K562 (cell line): Measurements from ENCODE around the gene ZFTA. TPM values are rescaled to one million over a fixed set of nuclear protein-coding genes. Genes with fewer than 3 reads are reported as not detected.
A peak's percentile ranks its signal among the peaks of the same experiment; 100 is the strongest.

Experiments
- CBX5 ChIP-seq: IDR thresholded peaks from 2 replicates; pipeline ENCODE4 v1.6.1; 2014; ENCODE audit warnings: low read depth, borderline replicate concordance
- CTCF ChIP-seq, 3 experiments: IDR thresholded peaks in 2 of 3; conservative IDR thresholded peaks in 1 of 3; 2 replicates each; pipeline ENCODE4 v1.5.1; 2011 to 2012; ENCODE audit warnings: low read length in 3 of 3, mild to moderate bottlenecking in 3 of 3, control low read depth in 2 of 3, improper control_type of control experiment in 1 of 3, inconsistent platforms in 1 of 3, low read depth in 1 of 3, mixed read lengths in 1 of 3, moderate library complexity in 1 of 3; ENCODE audit not compliant: insufficient read depth in 2 of 3
- E2F4 ChIP-seq: sonication (generic); formaldehyde crosslinking; IDR thresholded peaks from 2 replicates; pipeline ENCODE4 v1.8.0; 2022; ENCODE audit warnings: mild to moderate bottlenecking, low read depth, missing genetic modification reagents
- JUND ChIP-seq, 2 experiments: IDR thresholded peaks; 2 replicates in 1 of 2; 3 replicates in 1 of 2; pipeline ENCODE4 v1.6.1; 2011; ENCODE audit warnings: borderline replicate concordance in 2 of 2, low read depth in 2 of 2, low read length in 2 of 2, improper control_type of control experiment in 1 of 2, missing biosample characterization in 1 of 2, missing genetic modification characterization in 1 of 2, missing genetic modification reagents in 1 of 2
- KAT8 ChIP-seq: fragments of 450-650 bp; IDR thresholded peaks from 2 replicates; pipeline ENCODE4 v1.6.1; 2016; ENCODE audit warnings: low read depth, mild to moderate bottlenecking
- KDM4B ChIP-seq, 2 experiments: fragments of 450-650 bp in 1 of 2; sonication (generic) in 1 of 2; IDR thresholded peaks; 2 replicates each; pipeline ENCODE4 v1.6.1; 2016 to 2017; ENCODE audit warnings: borderline replicate concordance in 2 of 2, antibody characterized with exemption in 1 of 2, low read depth in 1 of 2, mild to moderate bottlenecking in 1 of 2
- KLF16 ChIP-seq: IDR thresholded peaks from 2 replicates; pipeline ENCODE4 v1.6.1; 2016; ENCODE audit warnings: antibody characterized with exemption
- MCM5 ChIP-seq: fragments of 450-650 bp; IDR thresholded peaks from 2 replicates; pipeline ENCODE4 v1.6.1; 2016; ENCODE audit warnings: low read depth
- MYNN ChIP-seq, 2 experiments: sonication (generic); formaldehyde crosslinking in 1 of 2; IDR thresholded peaks; 2 replicates each; pipeline versions ENCODE4 v1.5.0 to v1.6.1; 2016 to 2020; ENCODE audit warnings: antibody characterized with exemption in 1 of 2, missing genetic modification reagents in 1 of 2
- PCBP1 ChIP-seq: fragments of 200-400 bp; formaldehyde crosslinking; IDR thresholded peaks from 2 replicates; pipeline ENCODE4 v1.6.1; 2018; ENCODE audit warnings: mild to moderate bottlenecking, low read depth, low read length; ENCODE audit not compliant: poor library complexity, severe bottlenecking
- POLR2B ChIP-seq: fragments of 450-650 bp; IDR thresholded peaks from 2 replicates; pipeline ENCODE4 v1.6.1; 2018; ENCODE audit warnings: low read depth; ENCODE audit not compliant: partially characterized antibody
- PPARD ChIP-seq: fragments of 250-450 bp; sonication (Bioruptor Pico); IDR thresholded peaks from 2 replicates; pipeline ENCODE4 v1.8.0; 2022; ENCODE audit warnings: inconsistent platforms, mild to moderate bottlenecking, moderate library complexity
- SFPQ ChIP-seq: fragments of 200-400 bp; formaldehyde crosslinking; IDR thresholded peaks from 2 replicates; pipeline ENCODE4 v1.6.1; 2017; ENCODE audit warnings: mild to moderate bottlenecking, low read depth, low read length, moderate library complexity
- SREBF2 ChIP-seq: sonication (generic); formaldehyde crosslinking; IDR thresholded peaks from 2 replicates; pipeline ENCODE4 v1.4.0; 2020; ENCODE audit warnings: mild to moderate bottlenecking, missing genetic modification reagents
- SRF ChIP-seq, 2 experiments: fragments of 250-450, 450-650 bp in 1 of 2; sonication (Bioruptor Pico) in 1 of 2; sonication (generic) in 1 of 2; formaldehyde crosslinking; IDR thresholded peaks; 2 replicates each; pipeline versions ENCODE4 v1.5.0 to v1.5.1; 2020 to 2022; ENCODE audit warnings: mild to moderate bottlenecking in 1 of 2, missing genetic modification reagents in 1 of 2
- SRSF1 ChIP-seq: fragments of 200-400 bp; formaldehyde crosslinking; IDR thresholded peaks from 2 replicates; pipeline ENCODE4 v1.6.1; 2017; ENCODE audit warnings: mild to moderate bottlenecking, low read depth, low read length, moderate library complexity
- THRAP3 ChIP-seq: fragments of 450-650 bp; IDR thresholded peaks from 2 replicates; pipeline ENCODE4 v1.6.1; 2016; ENCODE audit warnings: mild to moderate bottlenecking, inconsistent platforms, borderline replicate concordance
- ZBTB8A ChIP-seq: fragments of 450-650 bp; IDR thresholded peaks from 2 replicates; pipeline ENCODE4 v1.6.1; 2018; ENCODE audit warnings: mild to moderate bottlenecking, moderate library complexity; ENCODE audit not compliant: partially characterized antibody
- ZFP1 ChIP-seq: fragments of 450-650 bp; formaldehyde crosslinking; IDR thresholded peaks from 2 replicates; pipeline ENCODE4 v1.4.0; 2020; ENCODE audit warnings: mild to moderate bottlenecking, mixed read lengths
- ZFPM2 ChIP-seq: fragments of 250-450 bp; sonication (Bioruptor Pico); IDR thresholded peaks from 2 replicates; pipeline ENCODE4 v1.5.1; 2022; ENCODE audit warnings: mild to moderate bottlenecking
- ZNF165 ChIP-seq: fragments of 250-450 bp; sonication (Bioruptor Pico); IDR thresholded peaks from 2 replicates; pipeline ENCODE4 v1.4.0; 2020; ENCODE audit warnings: borderline replicate concordance
- ZNF224 ChIP-seq: sonication (generic); formaldehyde crosslinking; IDR thresholded peaks from 2 replicates; pipeline ENCODE4 v1.8.0; 2022; ENCODE audit warnings: mild to moderate bottlenecking, missing genetic modification reagents
- ZNF695 ChIP-seq: fragments of 450-650 bp; formaldehyde crosslinking; IDR thresholded peaks from 2 replicates; pipeline ENCODE4 v1.4.0; 2020; ENCODE audit warnings: mild to moderate bottlenecking, moderate library complexity
- ZNF707 ChIP-seq: fragments of 250-450 bp; sonication (Bioruptor Pico); conservative IDR thresholded peaks from 2 replicates; pipeline ENCODE4 v1.8.0; 2022; ENCODE audit warnings: inconsistent platforms, mild to moderate bottlenecking, moderate library complexity
- polyA plus RNA-seq, 8 experiments: library from polyadenylated mRNA; depleted of rRNA in 4 of 8; stranded (reverse) in 5 of 8; unstranded in 3 of 8; fragments of >200 nt; fragmentation: Nextera tagmentation in 2 of 8; fragmentation: Illumina TruSeq in 1 of 8; extraction: Ambion mirVana in 2 of 8; extraction: Trizol in 1 of 8; gene quantifications; 2 replicates each; pipeline versions ENCODE4 v1.2.1 to v1.2.3, GENCODE V29; 2011 to 2014; ENCODE audit warnings: inconsistent platforms in 1 of 8, missing spikeins in 1 of 8
- total RNA-seq, 7 experiments: library from RNA; depleted of rRNA in 6 of 7; stranded (reverse); fragments of >200 nt in 6 of 7; fragmentation: Illumina TruSeq in 2 of 7; extraction: Trizol in 2 of 7; gene quantifications; 2 replicates each; pipeline versions ENCODE4 v1.2.1 to v1.2.3, GENCODE V29; 2011 to 2021; ENCODE audit warnings: low replicate concordance in 1 of 7

ZFTA gene
- total and polyA plus RNA-seq, 9 of the 15 experiments (the other 6 are each of a cell fraction or from before 2014, with no cell fraction given): 0.45 to 12.3 (median 2.9) TPM

- TF ChIP-seq SRF (CRISPR knock-in tag; IDR thresholded peaks at IDR 0.05) (no peak), ZNF224 (CRISPR knock-in tag) (no peak), ZNF695 (no peak), E2F4 (CRISPR knock-in tag) (no peak), POLR2B (no peak), SFPQ (no peak), MCM5 (no peak), ZNF165 (no peak), KAT8 (no peak), ZBTB8A (no peak), CBX5 (no peak), ZNF707 (CRISPR knock-in tag) (no peak), THRAP3 (no peak), SREBF2 (CRISPR knock-in tag) (no peak), SRSF1 (no peak), MYNN (IDR thresholded peaks at IDR 0.05) (no peak), MYNN (CRISPR knock-in tag; IDR thresholded peaks at IDR 0.05) (no peak), PCBP1 (no peak), KLF16 (no peak), PPARD (CRISPR knock-in tag) (no peak), KDM4B (IDR thresholded peaks at IDR 0.05; ENCODE audit: borderline replicate concordance in 2 of 2, low read depth in 1 of 2) (no peak), ZFPM2 (CRISPR knock-in tag) (0 out of 2 replicates have a peak, but pooled peaks have one; percentile 9), ZFP1 (no peak), JUND (IDR thresholded peaks at IDR 0.05; ENCODE audit: borderline replicate concordance, low read depth, low read length) (peak; percentile 58), JUND (tag; IDR thresholded peaks at IDR 0.05; ENCODE audit: borderline replicate concordance, low read depth, low read length) (no peak; the same call in 2 of the 3 replicates), CTCF (IDR thresholded peaks at IDR 0.05 in 2 of 3, conservative IDR thresholded peaks at IDR 0.05 in 1 of 3; ENCODE audit: insufficient read depth in 2 of 3, low read depth in 1 of 3, low read length in 3 of 3) (no peak)
Measured at GRCh38 chr11:63769042-63769713, 603 bp upstream of the ZFTA start (continued).
